ENCODE results near the gene PDE8B. TPM values are rescaled to one million over a fixed set of nuclear protein-coding genes. Genes with fewer than 3 reads are reported as not detected.

PDE8B gene
- total RNA-seq, 1 donor from 2014 or later: 5.9 TPM

DNA sequence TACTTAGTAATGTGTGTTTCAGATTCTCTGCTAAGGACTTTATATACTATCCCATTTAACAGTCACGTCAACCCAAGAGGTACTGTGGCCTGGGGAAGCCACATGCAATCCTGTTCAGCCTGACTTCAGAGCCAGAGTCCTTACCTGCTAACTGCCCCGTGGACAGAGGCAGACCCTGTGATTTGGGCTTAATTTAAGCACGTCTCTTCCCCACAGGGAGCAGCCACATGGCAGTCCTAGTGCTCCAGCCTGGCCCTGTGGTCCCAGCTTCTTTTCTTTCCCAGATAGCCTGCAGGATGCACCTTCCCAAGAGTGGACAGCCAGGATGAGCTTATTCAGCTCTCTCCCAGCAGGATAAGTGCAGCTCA is 71.5 kb downstream of the PDE8B start:
- intact Hi-C loops (cut with micrococcal nuclease): no loop called here
- H3K9me3 ChIP-seq (replicated peaks): no peaks in the 10 kb centered on the region
- H3K27me3 ChIP-seq (ENCODE audit: low read depth): no peaks in the 10 kb centered on the region
- no peaks in the 10 kb centered on the region for H3K36me3 ChIP-seq
- no peak for DNase-seq
- no peak overlapping the region for H3K4me3 ChIP-seq
- H3K4me1 ChIP-seq: no peaks in the 10 kb centered on the region
- no peak overlapping the region for H3K27ac ChIP-seq (replicated peaks)
- TF ChIP-seq, protein P1, sequence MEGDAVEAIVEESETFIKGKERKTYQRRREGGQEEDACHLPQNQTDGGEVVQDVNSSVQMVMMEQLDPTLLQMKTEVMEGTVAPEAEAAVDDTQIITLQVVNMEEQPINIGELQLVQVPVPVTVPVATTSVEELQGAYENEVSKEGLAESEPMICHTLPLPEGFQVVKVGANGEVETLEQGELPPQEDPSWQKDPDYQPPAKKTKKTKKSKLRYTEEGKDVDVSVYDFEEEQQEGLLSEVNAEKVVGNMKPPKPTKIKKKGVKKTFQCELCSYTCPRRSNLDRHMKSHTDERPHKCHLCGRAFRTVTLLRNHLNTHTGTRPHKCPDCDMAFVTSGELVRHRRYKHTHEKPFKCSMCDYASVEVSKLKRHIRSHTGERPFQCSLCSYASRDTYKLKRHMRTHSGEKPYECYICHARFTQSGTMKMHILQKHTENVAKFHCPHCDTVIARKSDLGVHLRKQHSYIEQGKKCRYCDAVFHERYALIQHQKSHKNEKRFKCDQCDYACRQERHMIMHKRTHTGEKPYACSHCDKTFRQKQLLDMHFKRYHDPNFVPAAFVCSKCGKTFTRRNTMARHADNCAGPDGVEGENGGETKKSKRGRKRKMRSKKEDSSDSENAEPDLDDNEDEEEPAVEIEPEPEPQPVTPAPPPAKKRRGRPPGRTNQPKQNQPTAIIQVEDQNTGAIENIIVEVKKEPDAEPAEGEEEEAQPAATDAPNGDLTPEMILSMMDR (IDR thresholded peaks at IDR 0.05; ENCODE audit: borderline replicate concordance): no peak

DNA sequence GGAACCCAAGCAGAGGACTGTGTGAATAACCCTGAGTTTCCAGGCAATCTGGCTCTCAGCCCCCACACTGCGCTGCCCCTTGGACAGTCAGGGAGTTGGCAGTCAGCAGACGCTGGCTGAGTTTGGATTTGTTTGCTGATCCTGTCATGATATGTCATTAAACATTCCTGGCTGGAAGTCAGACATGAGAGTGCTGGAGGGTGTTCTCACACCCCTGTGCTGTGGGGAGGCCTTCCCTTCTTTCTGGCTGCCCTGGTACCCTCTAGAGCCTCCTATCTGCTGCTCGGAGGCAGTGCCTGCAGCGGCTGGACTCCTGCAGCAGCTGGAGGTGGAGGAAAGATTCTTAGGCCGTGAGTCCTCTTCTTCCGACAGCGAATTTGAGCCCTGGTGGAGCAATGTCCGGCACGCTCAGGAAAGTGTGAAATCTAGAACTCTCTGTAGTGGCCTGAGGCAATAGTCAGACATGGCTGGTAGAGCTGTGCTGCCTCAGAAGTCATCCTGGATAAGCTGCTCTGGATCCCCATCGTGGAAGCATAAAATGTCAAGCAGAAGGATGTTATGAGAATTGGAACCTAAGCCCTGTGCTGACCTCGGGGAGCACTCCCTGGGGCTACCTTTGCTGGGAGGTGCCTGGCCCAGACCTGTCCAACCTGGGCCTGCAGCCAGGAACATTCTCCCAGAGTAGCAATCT is 72.0 kb downstream of the PDE8B start:
- no peak for DNase-seq
- intact Hi-C loops (cut with micrococcal nuclease): no loop called here
- Histone ChIP-seq H3K27me3 (ENCODE audit: low read depth) (no peaks in the 10 kb centered on the region), H3K36me3 (no peaks in the 10 kb centered on the region), H3K4me3 (no peak overlapping the region), H3K27ac (replicated peaks) (no peak overlapping the region), H3K9me3 (replicated peaks) (no peaks in the 10 kb centered on the region), H3K4me1 (no peaks in the 10 kb centered on the region)
- TF ChIP-seq, protein P1 (IDR thresholded peaks at IDR 0.05; ENCODE audit: borderline replicate concordance): no peak

DNA sequence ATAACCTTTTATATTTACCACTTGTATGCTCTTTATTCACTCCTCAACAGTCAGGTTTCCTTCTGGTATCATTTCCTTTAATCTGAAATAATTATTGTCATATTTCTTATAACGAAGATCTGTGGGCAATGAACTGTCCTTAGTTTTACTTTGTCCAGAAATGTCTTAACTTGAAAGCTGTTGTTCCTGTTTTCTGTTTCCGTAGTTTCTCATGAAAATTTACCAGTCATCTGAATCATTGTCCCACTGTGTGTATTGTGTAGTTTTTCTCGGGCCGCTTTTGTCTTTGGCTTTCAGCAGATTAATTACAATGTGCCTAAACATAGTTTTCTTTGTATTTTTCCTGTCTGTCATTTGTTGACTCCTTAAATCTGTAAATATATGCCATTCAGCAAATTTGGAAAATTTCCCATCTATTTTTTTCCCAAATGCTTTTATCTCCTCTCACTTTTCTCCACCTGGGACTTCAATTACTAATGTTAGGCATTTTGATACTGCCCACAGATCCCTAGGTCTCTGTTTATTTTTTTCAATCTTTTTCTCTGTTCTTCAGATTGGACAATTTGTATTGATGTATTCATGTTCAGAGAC is 74.9 kb downstream of the PDE8B start:
- H3K27ac ChIP-seq (replicated peaks): no peak overlapping the region
- TF ChIP-seq, protein P1 (IDR thresholded peaks at IDR 0.05; ENCODE audit: borderline replicate concordance): no peak

DNA sequence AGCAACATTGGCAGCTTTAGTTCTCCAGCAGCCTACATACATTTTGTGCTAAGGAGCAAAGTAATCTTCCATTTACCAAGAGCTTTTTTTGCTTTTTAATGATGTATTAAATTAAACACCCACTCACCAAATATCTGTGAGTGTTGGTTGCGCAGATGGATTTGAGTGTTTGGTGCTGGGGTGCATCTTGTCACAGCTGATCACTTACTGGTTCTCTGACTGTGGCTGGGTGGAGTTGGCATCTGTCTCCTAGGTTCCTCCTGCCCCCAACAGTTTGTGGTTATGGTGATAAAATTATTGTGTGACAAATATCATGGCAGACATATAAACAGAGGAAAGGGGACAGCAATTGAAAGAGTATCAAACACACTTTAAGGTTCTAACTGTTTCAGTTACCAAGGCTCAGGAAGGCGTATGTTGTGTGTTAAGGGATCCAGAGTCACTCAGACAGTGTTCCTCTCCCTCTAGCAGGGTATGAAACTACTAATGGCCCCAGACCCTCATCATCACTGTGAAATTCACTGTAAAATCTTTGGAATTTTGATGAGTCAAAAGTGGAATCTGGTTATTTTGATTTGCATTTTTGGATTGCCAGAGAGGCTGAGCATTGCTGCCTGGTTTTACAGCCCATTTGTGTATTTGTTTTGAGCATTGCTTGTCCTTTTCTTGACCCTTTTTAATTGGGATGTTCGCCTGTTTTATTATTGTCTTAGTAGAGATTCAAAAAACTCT is 81.7 kb downstream of the PDE8B start:
- H3K27me3 ChIP-seq (ENCODE audit: low read depth): no peaks in the 10 kb centered on the region
- no peaks in the 10 kb centered on the region for H3K4me1 ChIP-seq
- intact Hi-C loops (cut with micrococcal nuclease): no loop called here
- no peaks in the 10 kb centered on the region for H3K36me3 ChIP-seq
- H3K27ac ChIP-seq (replicated peaks): no peak overlapping the region
- H3K9me3 ChIP-seq (replicated peaks): no peaks in the 10 kb centered on the region
- TF ChIP-seq, protein P1 (IDR thresholded peaks at IDR 0.05; ENCODE audit: borderline replicate concordance): no peak
- H3K4me3 ChIP-seq: no peak overlapping the region
- DNase-seq: no peak

More for the DNA sequence above, 74.9 kb downstream of the PDE8B start:
- Histone ChIP-seq H3K36me3 (no peaks in the 10 kb centered on the region), H3K27me3 (ENCODE audit: low read depth) (no peaks in the 10 kb centered on the region), H3K9me3 (replicated peaks) (no peaks in the 10 kb centered on the region), H3K4me1 (no peaks in the 10 kb centered on the region), H3K4me3 (no peak overlapping the region)
- intact Hi-C loops (cut with micrococcal nuclease): no loop called here
- no peak for DNase-seq

DNA sequence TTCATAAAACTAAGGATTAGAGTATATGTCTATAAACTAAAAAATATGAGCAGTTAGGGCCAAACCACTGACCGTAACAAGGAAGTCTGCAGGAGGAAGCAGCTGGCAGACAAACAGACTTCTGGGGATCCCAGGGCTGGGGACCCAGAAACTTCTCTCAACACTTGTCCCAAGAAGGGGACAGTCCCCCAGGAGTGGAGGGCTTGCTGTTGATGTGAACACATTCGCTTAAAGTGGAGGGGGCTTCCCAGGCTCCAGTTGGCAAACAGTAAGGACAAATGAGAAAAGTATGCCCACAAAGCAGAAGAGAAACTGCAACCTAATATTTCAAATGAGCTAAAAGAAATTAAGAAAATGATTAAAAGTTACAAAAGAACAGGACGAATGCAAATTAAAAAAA is 83.7 kb downstream of the PDE8B start:
- Histone ChIP-seq H3K36me3 (no peaks in the 10 kb centered on the region), H3K27ac (replicated peaks) (no peak overlapping the region), H3K9me3 (replicated peaks) (no peaks in the 10 kb centered on the region), H3K27me3 (ENCODE audit: low read depth) (peaks cover 6% of the 10 kb centered on the region), H3K4me1 (no peaks in the 10 kb centered on the region), H3K4me3 (no peak overlapping the region)
- DNase-seq: no peak
- intact Hi-C loops (cut with micrococcal nuclease): no loop called here
- TF ChIP-seq, protein P1 (IDR thresholded peaks at IDR 0.05; ENCODE audit: borderline replicate concordance): no peak
